Thyroid gland (tissue), 4 donors: ENCODE data around the gene FAM53A.

Experiments used
- CTCF ChIP-seq, 6 experiments: fragments of 200-600 bp in 3 of 6; fragments of 450-650 bp in 3 of 6; sonication (generic) in 3 of 6; IDR thresholded peaks; one replicate each; pipeline ENCODE4 v1.5.1; 2016 to 2019; ENCODE audit warnings: antibody characterized with exemption in 6 of 6, mild to moderate bottlenecking in 2 of 6, inconsistent platforms in 1 of 6, moderate library complexity in 1 of 6
- POLR2A ChIP-seq, 2 donors: fragments of 450-650 bp; IDR thresholded peaks; one replicate each; pipeline ENCODE4 v1.6.1; 2017; ENCODE audit warnings: antibody characterized with exemption in 2 of 2, mild to moderate bottlenecking in 2 of 2, moderate library complexity in 1 of 2

GRCh38 chr4:1599026-1599481, 85.1 kb downstream of the FAM53A start:
- TF ChIP-seq CTCF (IDR thresholded peaks at IDR 0.05) = no peak
- TF ChIP-seq POLR2A (IDR thresholded peaks at IDR 0.05) = no peak
